Measurements from ENCODE around the gene INKA1. TPM values are rescaled to one million over a fixed set of nuclear protein-coding genes. Genes with fewer than 3 reads are reported as not detected.

The INKA1 gene
- polyA plus RNA-seq, 1 donor from 2014 or later: 1.7 TPM

- Histone ChIP-seq H3K36me3 (ENCODE audit: insufficient read depth, low read length) (no peaks in the 10 kb centered on the region), H4K20me1 (ENCODE audit: insufficient read depth) (no peaks in the 10 kb centered on the region), H2AFZ (ENCODE audit: low read depth, low read length) (no peak overlapping the region), H3K4me2 (ENCODE audit: low read length) (no peak overlapping the region), H3K9ac (ENCODE audit: low read length) (no peak overlapping the region), H3K27ac (ENCODE audit: low read length) (no peak overlapping the region), H3K79me2 (replicated peaks; ENCODE audit: insufficient read depth, low read length) (no peaks in the 10 kb centered on the region), H3K9me2 (ENCODE audit: insufficient read depth, low read length) (no peaks in the 10 kb centered on the region), H3K4me3 (ENCODE audit: low read length) (no peak overlapping the region), H3F3A (ENCODE audit: insufficient read depth, low read length, poor library complexity, severe bottlenecking) (no peaks in the 10 kb centered on the region), H3K27me3 (ENCODE audit: insufficient read depth, low read depth, low read length) (peaks cover 14% of the 10 kb centered on the region), H3K9me3 (ENCODE audit: low read length) (no peaks in the 10 kb centered on the region)
- TF ChIP-seq SMC3 (conservative IDR thresholded peaks at IDR 0.05; ENCODE audit: poor library complexity): no peak
- no peak for TF ChIP-seq MXI1 (conservative IDR thresholded peaks at IDR 0.05; ENCODE audit: poor library complexity, severe bottlenecking)
Observed at GRCh38 chr3:49807431-49808114, 4.5 kb downstream of the INKA1 start.

DNA sequence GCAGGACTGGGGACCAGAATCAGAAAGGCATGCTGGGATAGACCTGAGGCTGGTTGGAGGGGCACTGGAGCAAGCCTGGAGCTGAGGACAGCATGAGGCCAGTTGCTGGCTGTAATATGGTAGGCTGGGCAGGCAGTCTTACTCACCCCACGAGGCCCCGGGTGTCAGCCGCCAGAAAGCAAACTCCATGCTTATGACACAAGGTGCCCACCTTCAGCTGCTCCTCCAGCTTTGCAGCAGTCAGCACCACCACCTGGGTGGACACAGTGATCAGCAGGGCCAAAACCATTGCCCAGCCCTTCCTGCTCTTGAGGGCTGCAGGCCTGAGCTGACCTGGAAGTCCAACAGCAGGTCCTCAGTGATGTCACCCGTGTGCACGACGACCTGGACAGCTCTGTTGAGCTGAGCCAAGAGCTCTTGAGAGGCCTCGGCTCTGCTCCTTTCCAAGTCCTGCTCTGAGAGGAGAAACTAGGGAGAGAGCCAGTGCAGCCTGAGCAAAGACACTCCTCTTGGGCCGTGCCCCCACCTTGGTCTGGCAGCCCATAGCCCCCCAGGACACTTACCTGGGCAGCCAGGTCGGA, 9.9 kb downstream of the INKA1 start:
- H3K36me3 ChIP-seq (ENCODE audit: insufficient read depth, low read length): no peaks in the 10 kb centered on the region
- no peaks in the 10 kb centered on the region for H3K27me3 ChIP-seq (ENCODE audit: insufficient read depth, low read depth, low read length)
- no peaks in the 10 kb centered on the region for H3K79me2 ChIP-seq (replicated peaks; ENCODE audit: insufficient read depth, low read length)
- no peak overlapping the region for H3K4me2 ChIP-seq (ENCODE audit: low read length)
- H3K4me3 ChIP-seq (ENCODE audit: low read length): no peak overlapping the region
- no peak overlapping the region for H2AFZ ChIP-seq (ENCODE audit: low read depth, low read length)
- TF ChIP-seq TAF1 (IDR thresholded peaks at IDR 0.05; ENCODE audit: low read depth): no peak
- TF ChIP-seq MXI1 (conservative IDR thresholded peaks at IDR 0.05; ENCODE audit: poor library complexity, severe bottlenecking): no peak
- TF ChIP-seq SMC3 (conservative IDR thresholded peaks at IDR 0.05; ENCODE audit: poor library complexity): no peak
- TF ChIP-seq EZH2 (IDR thresholded peaks at IDR 0.05; ENCODE audit: borderline replicate concordance, insufficient read depth, low read length, poor library complexity, severe bottlenecking): no peak
- TF ChIP-seq EP300 (conservative IDR thresholded peaks at IDR 0.05; ENCODE audit: poor library complexity, severe bottlenecking): no peak
- no peak for TF ChIP-seq POLR2AphosphoS5 (IDR thresholded peaks at IDR 0.05)
- TF ChIP-seq, protein P1, sequence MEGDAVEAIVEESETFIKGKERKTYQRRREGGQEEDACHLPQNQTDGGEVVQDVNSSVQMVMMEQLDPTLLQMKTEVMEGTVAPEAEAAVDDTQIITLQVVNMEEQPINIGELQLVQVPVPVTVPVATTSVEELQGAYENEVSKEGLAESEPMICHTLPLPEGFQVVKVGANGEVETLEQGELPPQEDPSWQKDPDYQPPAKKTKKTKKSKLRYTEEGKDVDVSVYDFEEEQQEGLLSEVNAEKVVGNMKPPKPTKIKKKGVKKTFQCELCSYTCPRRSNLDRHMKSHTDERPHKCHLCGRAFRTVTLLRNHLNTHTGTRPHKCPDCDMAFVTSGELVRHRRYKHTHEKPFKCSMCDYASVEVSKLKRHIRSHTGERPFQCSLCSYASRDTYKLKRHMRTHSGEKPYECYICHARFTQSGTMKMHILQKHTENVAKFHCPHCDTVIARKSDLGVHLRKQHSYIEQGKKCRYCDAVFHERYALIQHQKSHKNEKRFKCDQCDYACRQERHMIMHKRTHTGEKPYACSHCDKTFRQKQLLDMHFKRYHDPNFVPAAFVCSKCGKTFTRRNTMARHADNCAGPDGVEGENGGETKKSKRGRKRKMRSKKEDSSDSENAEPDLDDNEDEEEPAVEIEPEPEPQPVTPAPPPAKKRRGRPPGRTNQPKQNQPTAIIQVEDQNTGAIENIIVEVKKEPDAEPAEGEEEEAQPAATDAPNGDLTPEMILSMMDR (IDR thresholded peaks at IDR 0.05; ENCODE audit: poor library complexity, severe bottlenecking): no peak
- TF ChIP-seq RAD21 (conservative IDR thresholded peaks at IDR 0.05): no peak
- TF ChIP-seq, protein P2, sequence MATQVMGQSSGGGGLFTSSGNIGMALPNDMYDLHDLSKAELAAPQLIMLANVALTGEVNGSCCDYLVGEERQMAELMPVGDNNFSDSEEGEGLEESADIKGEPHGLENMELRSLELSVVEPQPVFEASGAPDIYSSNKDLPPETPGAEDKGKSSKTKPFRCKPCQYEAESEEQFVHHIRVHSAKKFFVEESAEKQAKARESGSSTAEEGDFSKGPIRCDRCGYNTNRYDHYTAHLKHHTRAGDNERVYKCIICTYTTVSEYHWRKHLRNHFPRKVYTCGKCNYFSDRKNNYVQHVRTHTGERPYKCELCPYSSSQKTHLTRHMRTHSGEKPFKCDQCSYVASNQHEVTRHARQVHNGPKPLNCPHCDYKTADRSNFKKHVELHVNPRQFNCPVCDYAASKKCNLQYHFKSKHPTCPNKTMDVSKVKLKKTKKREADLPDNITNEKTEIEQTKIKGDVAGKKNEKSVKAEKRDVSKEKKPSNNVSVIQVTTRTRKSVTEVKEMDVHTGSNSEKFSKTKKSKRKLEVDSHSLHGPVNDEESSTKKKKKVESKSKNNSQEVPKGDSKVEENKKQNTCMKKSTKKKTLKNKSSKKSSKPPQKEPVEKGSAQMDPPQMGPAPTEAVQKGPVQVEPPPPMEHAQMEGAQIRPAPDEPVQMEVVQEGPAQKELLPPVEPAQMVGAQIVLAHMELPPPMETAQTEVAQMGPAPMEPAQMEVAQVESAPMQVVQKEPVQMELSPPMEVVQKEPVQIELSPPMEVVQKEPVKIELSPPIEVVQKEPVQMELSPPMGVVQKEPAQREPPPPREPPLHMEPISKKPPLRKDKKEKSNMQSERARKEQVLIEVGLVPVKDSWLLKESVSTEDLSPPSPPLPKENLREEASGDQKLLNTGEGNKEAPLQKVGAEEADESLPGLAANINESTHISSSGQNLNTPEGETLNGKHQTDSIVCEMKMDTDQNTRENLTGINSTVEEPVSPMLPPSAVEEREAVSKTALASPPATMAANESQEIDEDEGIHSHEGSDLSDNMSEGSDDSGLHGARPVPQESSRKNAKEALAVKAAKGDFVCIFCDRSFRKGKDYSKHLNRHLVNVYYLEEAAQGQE (IDR thresholded peaks at IDR 0.05; ENCODE audit: borderline replicate concordance): no peak
- H3F3A ChIP-seq (ENCODE audit: insufficient read depth, low read length, poor library complexity, severe bottlenecking): no peaks in the 10 kb centered on the region
- no peaks in the 10 kb centered on the region for H3K9me2 ChIP-seq (ENCODE audit: insufficient read depth, low read length)
- H3K9me3 ChIP-seq (ENCODE audit: low read length): no peaks in the 10 kb centered on the region
- no peak overlapping the region for H3K27ac ChIP-seq (ENCODE audit: low read length)
- no peaks in the 10 kb centered on the region for H4K20me1 ChIP-seq (ENCODE audit: insufficient read depth)
- H3K9ac ChIP-seq (ENCODE audit: low read length): no peak overlapping the region
